ENCODE measurements around the gene TSEN2. TPM values are rescaled to one million over a fixed set of nuclear protein-coding genes. Genes with fewer than 3 reads are reported as not detected.
A peak's percentile ranks its signal among the peaks of the same experiment; 100 is the strongest.

TSEN2 gene
- polyA plus RNA-seq, 1 donor (not counting 4 experiments of a cell fraction or from before 2014, with no cell fraction given), result 23.8 TPM

DNA sequence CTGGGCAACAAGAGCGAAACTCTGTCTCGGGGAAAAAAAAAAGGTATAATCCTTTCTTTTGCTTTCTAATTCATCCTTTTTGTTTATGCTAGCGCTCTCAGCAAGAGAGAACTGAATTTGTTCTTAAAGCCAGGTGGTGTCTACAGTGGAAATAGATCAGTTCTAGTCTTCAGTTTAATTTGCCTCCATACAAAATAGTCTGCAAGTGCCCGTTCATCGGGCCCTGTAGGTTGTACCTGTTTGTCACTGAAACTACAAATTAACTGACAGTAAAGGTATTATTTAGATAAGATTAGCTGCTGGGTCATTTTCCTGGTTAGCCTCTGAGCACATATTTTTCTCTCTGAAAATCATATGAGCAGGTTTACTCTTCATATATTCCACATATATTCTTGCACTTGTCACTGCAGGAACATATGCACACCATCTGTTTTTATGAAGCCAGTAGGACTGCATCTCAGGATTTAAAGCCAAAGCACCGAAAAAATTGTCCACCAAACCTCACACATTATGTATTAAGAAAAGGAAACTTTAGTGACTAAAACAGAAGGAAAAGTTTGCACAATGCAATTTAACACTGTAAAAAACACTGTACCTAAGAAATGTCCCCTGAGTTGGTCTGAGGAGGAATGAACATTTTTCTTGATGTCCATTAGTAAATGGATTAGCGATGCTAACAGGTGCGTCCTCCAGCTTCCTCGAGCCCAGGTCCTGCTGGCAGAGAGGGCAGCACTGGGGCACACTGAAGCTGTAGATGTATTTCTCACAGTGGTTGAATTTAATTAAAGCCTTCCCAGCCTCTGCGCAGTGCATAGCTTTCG is 60.6 kb downstream of the TSEN2 start:
- DNase-seq (ENCODE audit: low read depth, low spot score) (no peak), FAIRE-seq (no peak)
- H3K27ac ChIP-seq (ENCODE audit: control insufficient read depth, insufficient read depth, low read length), result peak overlapping the region; percentile 62
- H3K9me3 ChIP-seq (ENCODE audit: control insufficient read depth, low read depth, low read length), result no peaks in the 10 kb centered on the region
- H3K9me1 ChIP-seq (ENCODE audit: control insufficient read depth, extremely low read depth, insufficient read depth, low read length), result no peaks in the 10 kb centered on the region
- peak overlapping the region; percentile 56 to 83 (median 73) for H3K4me3 ChIP-seq (ENCODE audit: control insufficient read depth in 2 of 3, extremely low read depth in 1 of 3, insufficient read depth in 2 of 3, low read depth in 1 of 3, low read length in 3 of 3)
- no peaks in the 10 kb centered on the region for H4K20me1 ChIP-seq (ENCODE audit: control insufficient read depth, extremely low read depth, insufficient read depth, low read length)
- no peak for TF ChIP-seq CTCF (optimal IDR thresholded peaks at IDR 0.05 in 1 of 3, IDR thresholded peaks at IDR 0.05 in 1 of 3, conservative IDR thresholded peaks at IDR 0.05 in 1 of 3; ENCODE audit: extremely low read depth in 1 of 3, insufficient read depth in 2 of 3, low read length in 3 of 3)
- no peak for TF ChIP-seq EZH2 (IDR thresholded peaks at IDR 0.05; ENCODE audit: low read length)
- dilution Hi-C loops (cut with MboI; ENCODE audit: extremely low pct_ligation_motif_present, low sequenced_read_pairs), result no loop called here
- H3K79me2 ChIP-seq (ENCODE audit: control insufficient read depth, insufficient read depth, low read length), result no peaks in the 10 kb centered on the region
- H3K36me3 ChIP-seq (ENCODE audit: control insufficient read depth in 2 of 2, extremely low read depth in 1 of 2, insufficient read depth in 2 of 2, low read length in 2 of 2), result peaks cover 3 to 4% of the 10 kb centered on the region in 2 experiments
- H2AFZ ChIP-seq (ENCODE audit: control insufficient read depth, low read length), result peak overlapping the region; percentile 80
- peak overlapping the region; percentile 72 for H3K9ac ChIP-seq (ENCODE audit: control insufficient read depth, extremely low read depth, insufficient read depth, low read length)
- H3K4me1 ChIP-seq (ENCODE audit: control insufficient read depth, extremely low read depth, insufficient read depth, low read length), result peaks cover 10% of the 10 kb centered on the region
- no peaks in the 10 kb centered on the region for H3K27me3 ChIP-seq (ENCODE audit: control insufficient read depth, extremely low read depth, insufficient read depth, low read length)
- peak overlapping the region; percentile 91 for H3K4me2 ChIP-seq (ENCODE audit: control insufficient read depth, extremely low read depth, insufficient read depth, low read depth, low read length)

DNA sequence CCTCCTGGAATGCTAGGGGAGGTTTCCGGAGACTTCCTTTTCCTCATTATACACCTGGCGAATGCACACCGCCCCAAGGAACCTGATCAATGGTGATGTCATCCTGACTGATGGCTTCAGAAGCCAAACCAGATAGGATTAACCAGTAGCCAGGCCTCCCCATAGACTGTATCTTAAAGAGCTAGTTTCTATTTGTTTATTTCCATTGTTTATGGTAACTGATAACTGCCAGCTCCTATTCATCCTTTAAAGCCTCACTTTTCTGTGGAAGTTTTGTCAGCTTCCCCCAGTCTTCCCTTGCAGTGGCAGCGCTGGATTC is 61.2 kb downstream of the TSEN2 start, which contains the start of gene MKRN2OS:
MKRN2OS (minus strand) TSS at position 27 of the 319 bp plus-strand sequence. CDS start 35 bp downstream, outside the sequence.
- peaks cover 0 to under 1% of the 10 kb centered on the region in 2 experiments for H3K36me3 ChIP-seq (ENCODE audit: control insufficient read depth in 2 of 2, extremely low read depth in 1 of 2, insufficient read depth in 2 of 2, low read length in 2 of 2)
- peak within 1 kb of the TSS; percentile 91 for H3K4me2 ChIP-seq (ENCODE audit: control insufficient read depth, extremely low read depth, insufficient read depth, low read depth, low read length)
- peak within 1 kb of the TSS; percentile 72 for H3K9ac ChIP-seq (ENCODE audit: control insufficient read depth, extremely low read depth, insufficient read depth, low read length)
- no peaks in the 10 kb centered on the region for H3K79me2 ChIP-seq (ENCODE audit: control insufficient read depth, insufficient read depth, low read length)
- peaks cover 10% of the 10 kb centered on the region for H3K4me1 ChIP-seq (ENCODE audit: control insufficient read depth, extremely low read depth, insufficient read depth, low read length)
- dilution Hi-C loops (cut with MboI; ENCODE audit: extremely low pct_ligation_motif_present, low sequenced_read_pairs), result no loop called here
- H3K9me3 ChIP-seq (ENCODE audit: control insufficient read depth, low read depth, low read length), result no peaks in the 10 kb centered on the region
- H3K27me3 ChIP-seq (ENCODE audit: control insufficient read depth, extremely low read depth, insufficient read depth, low read length), result no peaks in the 10 kb centered on the region
- FAIRE-seq (peak; percentile 89), DNase-seq (ENCODE audit: low read depth, low spot score) (peak; percentile 45)
- no peaks in the 10 kb centered on the region for H3K9me1 ChIP-seq (ENCODE audit: control insufficient read depth, extremely low read depth, insufficient read depth, low read length)
- H2AFZ ChIP-seq (ENCODE audit: control insufficient read depth, low read length), result peak within 1 kb of the TSS; percentile 80
- TF ChIP-seq EZH2 (IDR thresholded peaks at IDR 0.05; ENCODE audit: low read length) (no peak), CTCF (optimal IDR thresholded peaks at IDR 0.05 in 1 of 3, IDR thresholded peaks at IDR 0.05 in 1 of 3, conservative IDR thresholded peaks at IDR 0.05 in 1 of 3; ENCODE audit: extremely low read depth in 1 of 3, insufficient read depth in 2 of 3, low read length in 3 of 3) (no peak)
- H4K20me1 ChIP-seq (ENCODE audit: control insufficient read depth, extremely low read depth, insufficient read depth, low read length), result no peaks in the 10 kb centered on the region
- peak within 1 kb of the TSS; percentile 56 to 83 (median 73) for H3K4me3 ChIP-seq (ENCODE audit: control insufficient read depth in 2 of 3, extremely low read depth in 1 of 3, insufficient read depth in 2 of 3, low read depth in 1 of 3, low read length in 3 of 3)
- peak within 1 kb of the TSS; percentile 67 for H3K27ac ChIP-seq (ENCODE audit: control insufficient read depth, insufficient read depth, low read length)

Data from keratinocyte (primary cell).